GM21528 (cell line): ENCODE results near the gene DDIAS.
"Not testable (repeated sequence)": the region's sequence is repeated elsewhere in the genome, so short reads cannot be mapped to it uniquely, and the experiment has no call there.

Experiments
- ATAC-seq: cut with Tn5 transposase; IDR thresholded peaks from one replicate; pipeline ENCODE4 v1.9.1; 2021; ENCODE audit warnings: mild to moderate bottlenecking, moderate library complexity; ENCODE audit not compliant: unreplicated experiment, low FRiP score

Gene DDIAS, protein sequence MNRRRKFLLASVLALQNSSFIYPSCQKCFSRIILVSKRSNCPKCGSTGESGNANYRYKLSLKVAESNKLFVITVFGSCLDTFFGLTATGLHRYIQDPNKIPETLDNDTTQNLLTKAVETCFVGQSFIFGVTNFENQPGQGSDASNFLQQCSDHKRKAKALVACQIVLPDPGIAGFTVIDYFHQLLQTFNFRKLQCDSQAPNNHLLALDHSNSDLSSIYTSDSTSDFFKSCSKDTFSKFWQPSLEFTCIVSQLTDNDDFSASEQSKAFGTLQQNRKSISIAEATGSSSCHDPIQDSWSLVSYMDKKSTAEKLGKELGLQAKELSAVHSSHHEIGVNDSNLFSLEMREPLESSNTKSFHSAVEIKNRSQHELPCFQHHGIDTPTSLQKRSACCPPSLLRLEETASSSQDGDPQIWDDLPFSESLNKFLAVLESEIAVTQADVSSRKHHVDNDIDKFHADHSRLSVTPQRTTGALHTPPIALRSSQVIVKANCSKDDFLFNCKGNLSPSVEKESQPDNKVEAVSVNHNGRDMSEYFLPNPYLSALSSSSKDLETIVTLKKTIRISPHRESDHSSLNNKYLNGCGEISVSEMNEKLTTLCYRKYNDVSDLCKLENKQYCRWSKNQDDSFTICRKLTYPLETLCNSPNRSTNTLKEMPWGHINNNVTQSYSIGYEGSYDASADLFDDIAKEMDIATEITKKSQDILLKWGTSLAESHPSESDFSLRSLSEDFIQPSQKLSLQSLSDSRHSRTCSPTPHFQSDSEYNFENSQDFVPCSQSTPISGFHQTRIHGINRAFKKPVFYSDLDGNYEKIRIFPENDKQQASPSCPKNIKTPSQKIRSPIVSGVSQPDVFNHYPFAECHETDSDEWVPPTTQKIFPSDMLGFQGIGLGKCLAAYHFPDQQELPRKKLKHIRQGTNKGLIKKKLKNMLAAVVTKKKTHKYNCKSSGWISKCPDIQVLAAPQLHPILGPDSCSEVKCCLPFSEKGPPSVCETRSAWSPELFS

GRCh38 chr11:82901165-82901921 lies at the start of gene DDIAS:
Gene DDIAS, plus strand, starts transcription at chr11:82901736. Its CDS starts 13,003 bp downstream, at chr11:82914739.
- peak; percentile 75 for ATAC-seq

DNA sequence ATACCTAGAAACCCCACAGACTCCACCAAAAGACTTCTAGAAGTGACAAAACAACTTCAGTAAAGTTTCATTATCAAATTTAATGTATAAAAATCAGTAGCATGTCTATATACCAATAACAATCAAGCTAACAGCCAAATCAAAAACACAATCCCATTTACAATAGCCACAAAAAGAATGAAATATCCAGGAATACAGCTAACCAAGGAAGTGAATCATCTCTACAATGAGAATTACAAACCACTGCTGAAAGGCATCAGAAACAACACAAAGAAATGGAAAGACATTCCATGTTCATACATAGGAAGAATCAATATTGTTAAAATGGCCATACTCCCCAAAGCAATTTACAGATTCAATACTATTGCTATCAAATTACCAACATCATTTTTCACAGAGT lies 47.3 kb upstream of the DDIAS start:
- ATAC-seq, result no peak

DNA sequence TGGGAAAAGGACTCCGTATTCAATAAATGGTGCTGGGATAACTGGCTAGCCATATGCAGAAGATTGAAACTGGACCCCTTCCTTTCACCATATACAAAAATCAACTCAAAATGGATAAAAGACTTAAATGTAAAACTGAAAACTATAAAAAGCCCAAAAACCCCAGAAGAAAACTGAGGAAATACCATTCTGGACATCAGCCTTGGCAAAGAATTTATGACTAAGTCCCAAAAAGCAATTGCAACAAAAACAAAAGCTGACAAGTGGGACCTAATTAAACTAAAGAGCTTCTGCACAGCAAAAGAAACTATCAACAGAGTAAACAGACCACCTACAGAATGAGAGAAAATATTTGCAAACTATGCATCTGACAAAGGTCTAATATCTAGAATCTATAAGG lies 46.6 kb upstream of the DDIAS start:
- ATAC-seq, result not testable (repeated sequence)

DNA sequence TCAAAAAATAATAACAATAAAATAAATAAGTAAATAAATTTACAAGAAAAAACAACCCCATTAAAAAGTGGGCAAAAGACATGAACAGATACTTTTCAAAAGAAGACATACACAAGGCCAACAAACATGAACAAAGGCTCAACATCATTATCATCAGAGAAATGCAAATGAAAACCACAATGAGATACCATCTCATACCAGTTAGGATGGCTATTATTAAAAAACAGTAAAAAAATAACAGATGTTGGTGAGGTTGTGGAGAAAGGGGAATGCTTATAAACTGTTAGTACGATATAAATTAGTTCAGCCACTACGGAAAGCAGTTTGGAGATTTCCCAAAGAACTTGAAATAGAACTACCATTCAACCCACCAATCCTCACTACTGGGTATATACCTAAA lies 45.9 kb upstream of the DDIAS start:
- no peak for ATAC-seq

- no peak for ATAC-seq
These were observed 44.4 kb upstream of the DDIAS start for GRCh38 chr11:82857145-82857544.

DNA sequence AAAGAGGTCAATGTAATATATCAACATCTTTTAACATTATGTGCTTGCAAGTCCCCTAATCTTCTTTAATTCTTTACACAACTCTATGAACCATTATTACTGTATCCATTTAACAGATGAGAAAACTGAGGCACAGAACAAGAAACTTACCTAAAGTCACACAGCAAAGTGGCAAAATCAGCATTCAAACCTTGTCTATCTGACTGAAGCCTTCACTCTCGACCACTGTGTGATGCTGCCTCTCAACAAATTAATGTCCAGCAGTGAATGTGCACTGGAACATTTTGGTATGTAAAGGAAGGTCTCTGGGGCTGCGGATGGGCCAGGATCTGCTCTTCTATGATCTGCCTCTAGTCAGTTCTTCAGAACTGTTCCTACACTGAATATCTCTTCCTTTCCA lies 43.4 kb upstream of the DDIAS start:
- ATAC-seq, result no peak

DNA sequence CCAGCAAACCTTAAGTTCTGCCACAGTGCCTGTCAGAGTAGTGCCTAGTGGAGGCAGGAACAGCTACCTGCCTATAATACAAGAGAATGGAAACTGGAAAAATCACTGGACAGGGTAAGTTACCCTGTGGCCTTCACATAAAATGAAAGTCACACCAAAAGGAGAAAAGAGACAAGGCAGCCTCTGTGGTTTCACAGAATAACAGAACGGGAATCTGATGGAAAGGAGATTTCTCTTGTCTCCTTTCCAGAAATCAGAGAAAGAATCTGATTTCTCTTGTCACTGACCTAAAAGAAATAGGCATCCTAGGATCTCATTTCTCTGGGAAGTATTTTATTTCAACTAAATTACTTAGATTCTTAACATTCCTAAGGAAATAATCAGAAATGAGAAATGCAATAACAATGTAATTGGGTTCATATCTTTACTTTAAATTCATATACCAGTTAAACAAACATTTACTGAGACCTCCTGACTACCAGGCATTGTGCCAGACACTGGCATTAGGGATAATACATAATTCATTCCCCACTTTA lies 42.9 kb upstream of the DDIAS start:
- ATAC-seq, result no peak

- ATAC-seq, result no peak
These were observed 41.8 kb upstream of the DDIAS start for GRCh38 chr11:82859750-82860149.

DNA sequence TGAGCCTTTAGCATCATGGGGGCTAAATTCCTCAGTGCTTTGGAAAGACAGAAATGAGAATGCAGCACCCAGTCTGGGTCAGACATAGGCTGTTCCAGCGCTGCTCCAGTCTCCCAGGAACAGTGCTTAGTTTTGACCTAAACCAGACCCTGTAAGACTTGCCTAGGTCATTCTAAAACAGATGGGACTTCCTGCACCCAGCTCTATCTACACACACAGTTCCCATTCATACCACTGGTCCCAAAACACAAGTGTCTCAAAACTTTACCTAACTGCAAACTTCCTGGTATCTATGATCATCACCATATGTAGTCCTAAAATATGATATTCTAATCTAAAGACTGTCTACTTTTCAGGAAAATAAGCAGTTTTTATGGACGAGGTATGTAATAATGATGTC lies 39.2 kb upstream of the DDIAS start:
- ATAC-seq, result no peak

DNA sequence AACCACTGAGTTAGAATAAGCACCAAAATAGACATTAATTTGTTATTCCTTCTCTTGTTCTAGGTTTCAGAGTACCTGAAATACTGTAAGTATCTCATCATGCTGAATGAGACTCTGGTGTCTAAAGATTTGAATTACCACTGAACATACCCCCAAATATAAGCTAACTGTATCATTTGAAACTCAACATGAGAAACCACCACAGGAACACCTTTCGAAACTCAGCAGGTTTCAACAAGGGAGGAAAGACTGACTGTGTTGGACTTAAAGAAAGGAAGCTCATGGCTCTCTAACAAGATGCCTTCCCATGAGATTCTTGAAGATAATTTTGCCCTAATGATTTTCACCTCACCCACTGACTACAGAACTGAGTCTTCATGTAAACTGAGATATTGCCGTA lies 38.3 kb upstream of the DDIAS start:
- no peak for ATAC-seq

DNA sequence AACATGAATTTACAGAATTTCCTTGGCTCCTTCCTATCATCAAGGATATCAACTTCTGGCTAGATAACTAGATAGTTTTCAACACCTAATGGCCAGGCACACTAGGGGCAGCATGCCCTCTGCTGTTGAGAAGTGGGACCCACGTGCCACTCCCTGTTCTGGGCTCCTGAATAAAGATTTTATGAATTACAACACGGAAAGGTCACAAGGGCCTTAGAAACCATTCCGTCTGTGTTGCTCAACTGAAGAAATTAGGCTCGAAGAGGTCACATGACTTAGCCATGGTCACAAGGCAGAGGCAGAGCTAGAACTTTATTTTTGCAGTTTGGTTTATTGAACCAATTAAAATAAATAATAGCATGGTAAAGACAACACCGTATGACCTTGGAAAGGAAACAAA lies 37.3 kb upstream of the DDIAS start:
- ATAC-seq, result no peak

DNA sequence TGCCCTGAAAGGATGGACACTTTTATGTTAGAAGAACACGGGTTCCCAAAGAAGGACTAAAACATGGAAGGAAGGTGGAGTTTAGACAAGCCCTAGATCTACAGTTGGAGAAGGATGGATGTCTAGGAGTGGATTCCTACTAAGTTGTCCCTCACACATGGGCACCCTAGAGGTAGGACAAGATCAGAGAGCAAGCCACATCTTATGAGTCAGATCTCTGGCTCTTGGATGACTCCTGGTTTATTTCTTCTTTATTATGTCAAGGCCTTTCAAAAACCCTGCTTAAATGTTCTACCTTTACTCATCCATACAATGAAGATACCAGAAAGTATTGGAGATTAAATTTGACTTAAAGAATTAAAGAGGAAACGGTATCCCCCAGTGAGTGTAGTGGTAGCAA lies 35.7 kb upstream of the DDIAS start:
- ATAC-seq, result no peak

GRCh38 chr11:82867495-82868082 lies 33.9 kb upstream of the DDIAS start:
- peak; percentile 66 for ATAC-seq

DNA sequence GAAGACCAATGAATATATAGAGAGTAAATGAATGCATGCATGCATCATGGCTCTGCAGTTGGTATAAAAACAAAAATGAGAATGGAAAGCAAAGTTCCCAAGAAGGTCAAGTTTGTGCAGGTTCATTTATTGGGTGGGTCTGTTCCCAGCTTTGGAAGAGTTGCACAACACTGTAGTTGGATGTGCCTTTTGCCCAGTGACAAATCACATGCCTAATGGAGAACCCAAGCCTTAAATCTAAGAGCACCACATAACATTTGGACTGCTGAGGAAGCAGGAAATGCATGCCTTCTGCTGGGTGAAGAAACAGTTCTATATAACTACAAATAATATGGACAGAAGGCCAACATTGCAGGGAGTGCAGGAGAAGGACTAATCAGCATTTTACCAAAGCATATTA lies 31.9 kb upstream of the DDIAS start:
- no peak for ATAC-seq

- ATAC-seq, result no peak
These were observed 29.9 kb upstream of the DDIAS start for GRCh38 chr11:82871646-82872045.

GRCh38 chr11:82872377-82873150 lies 29.0 kb upstream of the DDIAS start:
- no peak for ATAC-seq

GRCh38 chr11:82873919-82874333 lies 27.6 kb upstream of the DDIAS start:
- no peak for ATAC-seq

DNA sequence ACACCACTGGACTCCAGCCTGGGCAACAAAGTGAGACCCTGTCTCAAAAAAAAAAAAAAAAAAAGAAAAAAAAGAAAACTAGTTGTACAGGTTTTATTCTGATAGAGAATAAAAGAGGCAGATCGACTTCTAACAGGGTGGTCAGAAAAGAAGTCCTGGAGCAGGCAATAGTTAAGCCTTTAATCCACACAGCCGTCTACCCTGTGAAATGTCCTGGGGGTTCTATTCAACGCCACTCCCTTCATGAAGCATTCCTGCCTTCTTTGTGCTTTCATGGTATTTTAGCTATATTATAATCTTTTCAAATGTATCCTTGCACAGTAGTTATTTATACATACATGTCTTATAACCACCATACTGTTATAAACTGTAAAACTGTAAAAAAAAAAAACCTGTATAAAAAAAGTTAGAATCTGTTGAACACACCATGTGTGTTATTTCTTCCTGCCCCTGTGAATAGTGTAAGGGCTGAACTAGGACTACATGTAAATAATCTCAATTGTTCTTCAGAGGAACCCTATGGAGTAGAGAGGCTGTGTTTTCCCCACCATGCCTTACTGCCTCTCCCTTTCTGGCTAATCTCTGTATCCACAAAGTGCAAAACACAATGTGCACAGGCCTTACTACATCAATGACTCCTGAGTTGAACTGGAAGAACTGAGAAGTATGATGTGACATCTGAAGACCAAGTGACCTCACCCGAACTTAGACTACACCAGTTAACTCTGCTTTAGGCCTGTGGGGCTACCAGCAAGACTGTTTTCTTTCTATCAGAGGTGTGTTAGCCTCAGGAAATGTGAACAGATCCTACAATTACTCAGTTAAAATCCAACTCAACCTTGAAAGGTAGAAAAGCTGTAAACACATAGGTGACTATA lies 26.7 kb upstream of the DDIAS start:
- ATAC-seq, result no peak
